Esophagus muscularis mucosa (tissue), 4 donors: ENCODE results near the gene SPATA13.

Experiments
- EP300 ChIP-seq: sonication (generic); formaldehyde crosslinking; IDR thresholded peaks from one replicate; pipeline ENCODE4 v1.6.1; 2017; ENCODE audit warnings: antibody characterized with exemption
- POLR2AphosphoS5 ChIP-seq, 2 donors: sonication (generic); formaldehyde crosslinking; IDR thresholded peaks; one replicate each; pipeline ENCODE4 v1.6.1; 2017; ENCODE audit warnings: antibody characterized with exemption in 2 of 2
- TF ChIP-seq, protein P1 (sequence below), 3 experiments: fragments of 200-600 bp in 2 of 3; fragments of 450-650 bp in 1 of 3; sonication (generic) in 2 of 3; IDR thresholded peaks; one replicate each; pipeline ENCODE4 v1.5.1; 2017 to 2019; ENCODE audit warnings: antibody characterized with exemption in 3 of 3, mild to moderate bottlenecking in 2 of 3, moderate library complexity in 1 of 3

DNA sequence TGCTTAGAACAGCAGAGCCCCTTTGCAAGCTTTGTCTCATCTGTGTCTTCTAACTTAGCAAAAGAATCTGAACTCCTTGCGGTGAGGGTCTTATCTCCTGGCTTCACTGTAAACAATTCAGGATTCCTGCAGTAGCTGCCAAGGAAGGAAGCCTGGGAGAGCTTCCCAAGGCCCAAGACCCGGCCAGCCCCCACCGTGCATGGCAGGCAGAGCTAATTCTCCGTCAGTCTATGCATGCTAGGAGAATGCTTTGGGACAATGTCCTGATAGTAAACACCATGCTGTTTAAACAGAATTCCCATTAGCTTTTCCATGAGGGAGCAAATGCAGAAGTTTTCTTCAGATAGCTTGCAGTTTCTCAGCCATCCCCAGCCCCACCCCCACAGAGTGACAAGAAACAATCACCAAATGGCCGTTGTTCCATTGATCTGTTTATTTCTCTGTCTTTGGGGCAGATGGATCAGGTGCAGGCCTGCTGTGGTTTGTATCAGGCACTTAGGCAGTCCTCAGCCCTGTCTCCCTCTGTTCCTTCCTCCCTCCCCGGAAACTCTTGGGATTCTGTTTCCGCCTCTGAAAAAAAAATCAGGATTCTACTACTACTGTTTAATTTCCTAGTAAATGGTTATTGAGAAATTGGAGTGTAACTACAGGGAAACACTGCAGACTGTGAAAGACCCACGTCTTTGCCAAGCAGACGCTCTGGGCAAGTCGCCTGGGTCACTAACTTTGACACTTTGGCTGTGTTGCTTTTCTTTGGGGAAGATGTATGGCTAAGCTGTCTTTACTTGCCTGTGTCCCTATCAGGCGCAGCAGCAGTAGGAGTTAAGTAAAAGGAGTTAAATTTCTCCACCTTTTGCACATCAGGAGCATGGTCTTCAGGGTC is 40.7 kb upstream of the SPATA13 start:
- TF ChIP-seq POLR2AphosphoS5 (IDR thresholded peaks at IDR 0.05) (no peak), EP300 (no peak)
- TF ChIP-seq, protein P1, sequence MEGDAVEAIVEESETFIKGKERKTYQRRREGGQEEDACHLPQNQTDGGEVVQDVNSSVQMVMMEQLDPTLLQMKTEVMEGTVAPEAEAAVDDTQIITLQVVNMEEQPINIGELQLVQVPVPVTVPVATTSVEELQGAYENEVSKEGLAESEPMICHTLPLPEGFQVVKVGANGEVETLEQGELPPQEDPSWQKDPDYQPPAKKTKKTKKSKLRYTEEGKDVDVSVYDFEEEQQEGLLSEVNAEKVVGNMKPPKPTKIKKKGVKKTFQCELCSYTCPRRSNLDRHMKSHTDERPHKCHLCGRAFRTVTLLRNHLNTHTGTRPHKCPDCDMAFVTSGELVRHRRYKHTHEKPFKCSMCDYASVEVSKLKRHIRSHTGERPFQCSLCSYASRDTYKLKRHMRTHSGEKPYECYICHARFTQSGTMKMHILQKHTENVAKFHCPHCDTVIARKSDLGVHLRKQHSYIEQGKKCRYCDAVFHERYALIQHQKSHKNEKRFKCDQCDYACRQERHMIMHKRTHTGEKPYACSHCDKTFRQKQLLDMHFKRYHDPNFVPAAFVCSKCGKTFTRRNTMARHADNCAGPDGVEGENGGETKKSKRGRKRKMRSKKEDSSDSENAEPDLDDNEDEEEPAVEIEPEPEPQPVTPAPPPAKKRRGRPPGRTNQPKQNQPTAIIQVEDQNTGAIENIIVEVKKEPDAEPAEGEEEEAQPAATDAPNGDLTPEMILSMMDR (IDR thresholded peaks at IDR 0.05), result no peak
